Mesendoderm (in vitro differentiated cells): Measurements from ENCODE around the gene TSHZ2.

Experiments
- DNase-seq: peaks from one replicate; pipeline ENCODE4 v3.0.0; 2013
- H2AK5ac ChIP-seq: 2 replicates; pipeline ENCODE4 v1.6.1; 2013; ENCODE audit warnings: low read length, inconsistent platforms
- H2BK120ac ChIP-seq: 2 replicates; pipeline ENCODE4 v1.6.1; 2013; ENCODE audit warnings: low read depth, mild to moderate bottlenecking, low read length, moderate library complexity, mixed read lengths
- H2BK15ac ChIP-seq: replicated peaks from 2 replicates; pipeline ENCODE4 v1.6.1; 2013; ENCODE audit warnings: low read depth, mild to moderate bottlenecking, moderate library complexity
- H2BK5ac ChIP-seq: 2 replicates; pipeline ENCODE4 v1.6.1; 2013; ENCODE audit warnings: low read length, inconsistent platforms
- H3K18ac ChIP-seq: 2 replicates; pipeline ENCODE4 v1.6.1; 2013; ENCODE audit warnings: mild to moderate bottlenecking, low read length, mixed read lengths
- H3K23ac ChIP-seq: one replicate; pipeline ENCODE4 v1.6.1; 2013; ENCODE audit warnings: low read length
- H3K27ac ChIP-seq: 2 replicates; pipeline ENCODE4 v1.5.1; 2013; ENCODE audit warnings: low read depth, mild to moderate bottlenecking, inconsistent platforms, low read length, moderate library complexity
- H3K27me3 ChIP-seq: 2 replicates; pipeline ENCODE4 v1.6.1; 2013; ENCODE audit warnings: low read length, control low read depth, mild to moderate bottlenecking, inconsistent platforms; ENCODE audit not compliant: insufficient read depth, poor library complexity
- H3K36me3 ChIP-seq: 2 replicates; pipeline ENCODE4 v1.6.1; 2013; ENCODE audit warnings: low read length, inconsistent platforms; ENCODE audit not compliant: control insufficient read depth, insufficient read depth
- H3K4ac ChIP-seq: one replicate; pipeline ENCODE4 v1.6.1; 2013; ENCODE audit warnings: low read depth, mild to moderate bottlenecking, low read length, moderate library complexity
- H3K4me1 ChIP-seq: 2 replicates; pipeline ENCODE4 v1.6.1; 2013; ENCODE audit warnings: low read depth, low read length, inconsistent platforms; ENCODE audit not compliant: control insufficient read depth
- H3K4me2 ChIP-seq: 2 replicates; pipeline ENCODE4 v1.6.1; 2013; ENCODE audit warnings: low read length
- H3K4me3 ChIP-seq: 2 replicates; pipeline ENCODE4 v1.5.1; 2013; ENCODE audit warnings: mild to moderate bottlenecking, low read length
- H3K56ac ChIP-seq: one replicate; pipeline ENCODE4 v1.6.1; 2013; ENCODE audit warnings: low read length
- H3K79me1 ChIP-seq: 2 replicates; pipeline ENCODE4 v1.6.1; 2013; ENCODE audit warnings: low read length, inconsistent platforms
- H3K79me2 ChIP-seq: 2 replicates; pipeline ENCODE4 v1.6.1; 2013; ENCODE audit warnings: mild to moderate bottlenecking, low read length; ENCODE audit not compliant: control insufficient read depth, insufficient read depth
- H3K9ac ChIP-seq: 2 replicates; pipeline ENCODE4 v1.6.1; 2013; ENCODE audit warnings: low read length, inconsistent platforms
- H4K5ac ChIP-seq: one replicate; pipeline ENCODE4 v1.6.1; 2013; ENCODE audit warnings: low read length
- H4K8ac ChIP-seq: one replicate; pipeline ENCODE4 v1.6.1; 2013; ENCODE audit warnings: low read depth, mild to moderate bottlenecking, control low read depth, low read length, moderate library complexity
- WGBS: extraction: QIAGEN DNeasy Blood & Tissue Kit; methylation state at CpG from one replicate; pipeline ENCODE4 v1.1.7; 2013; ENCODE audit warnings: low lambda C conversion rate, missing lambda C conversion rate; ENCODE audit not compliant: insufficient coverage; ENCODE audit errors: extremely low coverage; 5-methylcytosine and 5-hydroxymethylcytosine counted together

The TSHZ2 gene

GRCh38 chr20:53448426-53448825 is 476.3 kb downstream of the TSHZ2 start:
- no peak overlapping the region for H3K27ac ChIP-seq
- H3K27me3 ChIP-seq = no peaks in the 10 kb centered on the region
- no peak overlapping the region for H3K23ac ChIP-seq
- no peak overlapping the region for H3K4me2 ChIP-seq
- no peaks in the 10 kb centered on the region for H3K79me1 ChIP-seq
- WGBS = no CpG with 5 or more reads among the region's 1 CpG
- no peak overlapping the region for H2BK5ac ChIP-seq
- no peak overlapping the region for H4K5ac ChIP-seq
- H3K9ac ChIP-seq = no peak overlapping the region
- no peaks in the 10 kb centered on the region for H3K4me1 ChIP-seq
- no peak overlapping the region for H4K8ac ChIP-seq
- H2BK15ac ChIP-seq = no peak overlapping the region
- H2BK120ac ChIP-seq = no peak overlapping the region
- H3K18ac ChIP-seq = no peak overlapping the region
- H3K79me2 ChIP-seq = no peaks in the 10 kb centered on the region
- H3K4ac ChIP-seq = no peak overlapping the region
- no peak for DNase-seq
- no peak overlapping the region for H3K56ac ChIP-seq
- no peaks in the 10 kb centered on the region for H3K36me3 ChIP-seq
- no peak overlapping the region for H2AK5ac ChIP-seq
- no peak overlapping the region for H3K4me3 ChIP-seq

GRCh38 chr20:53448875-53449274 is 476.7 kb downstream of the TSHZ2 start:
- no peak for DNase-seq

GRCh38 chr20:53453076-53453475 is 480.9 kb downstream of the TSHZ2 start:
- H3K4me3 ChIP-seq = no peak overlapping the region
- H2BK5ac ChIP-seq = no peak overlapping the region
- H3K79me2 ChIP-seq = no peaks in the 10 kb centered on the region
- no peaks in the 10 kb centered on the region for H3K4me1 ChIP-seq
- no peak overlapping the region for H2AK5ac ChIP-seq
- H3K56ac ChIP-seq = no peak overlapping the region
- no peak overlapping the region for H3K18ac ChIP-seq
- no peak overlapping the region for H3K4me2 ChIP-seq
- H2BK120ac ChIP-seq = no peak overlapping the region
- H3K9ac ChIP-seq = no peak overlapping the region
- no peaks in the 10 kb centered on the region for H3K27me3 ChIP-seq
- H3K36me3 ChIP-seq = no peaks in the 10 kb centered on the region
- H4K8ac ChIP-seq = no peak overlapping the region
- no peak for DNase-seq
- H3K4ac ChIP-seq = no peak overlapping the region
- no peak overlapping the region for H3K23ac ChIP-seq
- no CpG with 5 or more reads among the region's 4 CpGs for WGBS
- no peak overlapping the region for H3K27ac ChIP-seq
- no peak overlapping the region for H2BK15ac ChIP-seq
- H3K79me1 ChIP-seq = no peaks in the 10 kb centered on the region
- no peak overlapping the region for H4K5ac ChIP-seq

More at GRCh38 chr20:53448875-53449274, 476.7 kb downstream of the TSHZ2 start:
- Histone ChIP-seq H3K4me1 (no peaks in the 10 kb centered on the region), H3K79me1 (no peaks in the 10 kb centered on the region), H3K27me3 (no peaks in the 10 kb centered on the region), H3K23ac (no peak overlapping the region), H3K4ac (no peak overlapping the region), H3K18ac (no peak overlapping the region), H3K4me2 (no peak overlapping the region), H2BK5ac (no peak overlapping the region), H4K8ac (no peak overlapping the region), H3K36me3 (no peaks in the 10 kb centered on the region), H3K79me2 (no peaks in the 10 kb centered on the region), H2BK120ac (no peak overlapping the region), H3K4me3 (no peak overlapping the region), H4K5ac (no peak overlapping the region), H3K9ac (no peak overlapping the region), H2AK5ac (no peak overlapping the region), H3K56ac (no peak overlapping the region), H3K27ac (no peak overlapping the region), H2BK15ac (no peak overlapping the region)

GRCh38 chr20:53454675-53455276 is 482.6 kb downstream of the TSHZ2 start:
- no peak overlapping the region for H3K56ac ChIP-seq
- no peak overlapping the region for H2BK120ac ChIP-seq
- H3K79me1 ChIP-seq = no peaks in the 10 kb centered on the region
- no peak overlapping the region for H4K8ac ChIP-seq
- no peak overlapping the region for H3K4ac ChIP-seq
- no peak overlapping the region for H3K23ac ChIP-seq
- no peak overlapping the region for H3K9ac ChIP-seq
- H4K5ac ChIP-seq = no peak overlapping the region
- no peak overlapping the region for H3K18ac ChIP-seq
- no CpG with 5 or more reads among the region's 6 CpGs for WGBS
- H2AK5ac ChIP-seq = no peak overlapping the region
- no peaks in the 10 kb centered on the region for H3K79me2 ChIP-seq
- H3K4me2 ChIP-seq = no peak overlapping the region
- no peak overlapping the region for H2BK15ac ChIP-seq
- no peak for DNase-seq
- no peak overlapping the region for H2BK5ac ChIP-seq
- H3K4me1 ChIP-seq = no peaks in the 10 kb centered on the region
- H3K27me3 ChIP-seq = no peaks in the 10 kb centered on the region
- no peak overlapping the region for H3K27ac ChIP-seq
- H3K4me3 ChIP-seq = peak overlapping the region; percentile 16
- H3K36me3 ChIP-seq = no peaks in the 10 kb centered on the region

- H3K56ac ChIP-seq = no peak overlapping the region
- H3K27ac ChIP-seq = no peak overlapping the region
- no peak overlapping the region for H2BK15ac ChIP-seq
- 100% methylated on average over 1 of the region's 6 CpGs for whole genome bisulfite sequencing
- no peak overlapping the region for H3K4ac ChIP-seq
- no peaks in the 10 kb centered on the region for H3K4me1 ChIP-seq
- no peak overlapping the region for H3K9ac ChIP-seq
- H2AK5ac ChIP-seq = no peak overlapping the region
- no peak overlapping the region for H3K4me3 ChIP-seq
- H4K5ac ChIP-seq = no peak overlapping the region
- H3K18ac ChIP-seq = no peak overlapping the region
- no peak overlapping the region for H3K23ac ChIP-seq
- H3K4me2 ChIP-seq = no peak overlapping the region
- no peaks in the 10 kb centered on the region for H3K36me3 ChIP-seq
- no peak overlapping the region for H4K8ac ChIP-seq
- H3K27me3 ChIP-seq = no peaks in the 10 kb centered on the region
- no peak for DNase-seq
- no peak overlapping the region for H2BK120ac ChIP-seq
- H3K79me1 ChIP-seq = no peaks in the 10 kb centered on the region
- H3K79me2 ChIP-seq = no peaks in the 10 kb centered on the region
- H2BK5ac ChIP-seq = no peak overlapping the region
These were observed 491.2 kb downstream of the TSHZ2 start for GRCh38 chr20:53463101-53463972.
